CD14-positive monocyte (primary cell): ENCODE measurements around the gene APOA1. TPM values are rescaled to one million over a fixed set of nuclear protein-coding genes. Genes with fewer than 3 reads are reported as not detected.

Experiments used
- DNase-seq, 3 donors: peaks; one replicate each; pipeline ENCODE4 v3.0.0-alpha.2; 2011 to 2022
- H2AFZ ChIP-seq: 2 replicates; pipeline ENCODE4 v1.6.0; 2012; ENCODE audit warnings: mild to moderate bottlenecking, low read depth, low read length, inconsistent platforms; ENCODE audit not compliant: insufficient read depth, poor library complexity, severe bottlenecking
- H3K27ac ChIP-seq, 2 donors: 1 replicate in 1 of 2; 2 replicates in 1 of 2; pipeline ENCODE4 v1.5.1; 2012 to 2013; ENCODE audit warnings: low read length in 2 of 2, control low read depth in 1 of 2, inconsistent platforms in 1 of 2, low read depth in 1 of 2, mild to moderate bottlenecking in 1 of 2
- H3K27me3 ChIP-seq, 2 donors: one replicate each; pipeline versions ENCODE4 v1.6.0 to v1.6.1; 2011 to 2013; ENCODE audit warnings: low read length in 2 of 2; ENCODE audit not compliant: control insufficient read depth in 2 of 2, insufficient read depth in 2 of 2
- H3K36me3 ChIP-seq, 2 donors: replicated peaks in 1 of 2; 1 replicate in 1 of 2; 2 replicates in 1 of 2; pipeline versions ENCODE4 v1.5.1 to v1.6.1; 2012 to 2013; ENCODE audit warnings: low read length in 2 of 2, control low read depth in 1 of 2, inconsistent platforms in 1 of 2, mild to moderate bottlenecking in 1 of 2; ENCODE audit not compliant: insufficient read depth in 2 of 2, control insufficient read depth in 1 of 2
- H3K4me1 ChIP-seq, 2 donors: 1 replicate in 1 of 2; 2 replicates in 1 of 2; pipeline versions ENCODE4 v1.5.1 to v1.6.1; 2012 to 2013; ENCODE audit warnings: low read length in 2 of 2, control low read depth in 1 of 2, inconsistent platforms in 1 of 2, mild to moderate bottlenecking in 1 of 2, moderate library complexity in 1 of 2; ENCODE audit not compliant: insufficient read depth in 2 of 2, control insufficient read depth in 1 of 2
- H3K4me2 ChIP-seq: replicated peaks from 2 replicates; pipeline ENCODE3; 2012; ENCODE audit warnings: low read length, moderate library complexity, mild to moderate bottlenecking; ENCODE audit not compliant: poor library complexity, severe bottlenecking; ENCODE audit errors: extremely low read depth
- H3K4me3 ChIP-seq, 3 experiments: fragments of 200-600 bp in 1 of 3; sonication (generic) in 1 of 3; replicated peaks in 1 of 3; 1 replicate in 2 of 3; 2 replicates in 1 of 3; pipeline ENCODE4 v1.5.1; 2011 to 2013; ENCODE audit warnings: low read length in 3 of 3, mild to moderate bottlenecking in 3 of 3, control low read depth in 2 of 3, low read depth in 2 of 3, inconsistent platforms in 1 of 3, moderate library complexity in 1 of 3
- H3K79me2 ChIP-seq: 2 replicates; pipeline ENCODE4 v1.6.0; 2012; ENCODE audit warnings: mild to moderate bottlenecking, control low read depth, inconsistent platforms, low read length, moderate library complexity; ENCODE audit not compliant: insufficient read depth
- H3K9ac ChIP-seq: 2 replicates; pipeline ENCODE4 v1.6.0; 2017; ENCODE audit warnings: low read length, mild to moderate bottlenecking; ENCODE audit not compliant: insufficient read depth, poor library complexity, severe bottlenecking
- H3K9me3 ChIP-seq, 2 donors: replicated peaks in 1 of 2; 1 replicate in 1 of 2; 2 replicates in 1 of 2; pipeline versions ENCODE4 v1.5.1 to v1.6.1; 2012 to 2013; ENCODE audit warnings: low read length in 2 of 2, control low read depth in 1 of 2; ENCODE audit not compliant: control insufficient read depth in 1 of 2, insufficient read depth in 1 of 2
- H4K20me1 ChIP-seq: 2 replicates; pipeline ENCODE4 v1.6.0; 2012; ENCODE audit warnings: mild to moderate bottlenecking, low read length, control low read depth, moderate library complexity; ENCODE audit not compliant: insufficient read depth
- H3K27ac Mint-ChIP-seq, 7 donors: one replicate each; pipeline ENCODE4 v1.8.0; 2020; ENCODE audit warnings: mild to moderate bottlenecking in 7 of 7, mixed read lengths in 7 of 7, moderate library complexity in 6 of 7, inconsistent platforms in 2 of 7
- H3K27me3 Mint-ChIP-seq, 3 donors: one replicate each; pipeline ENCODE4 v1.8.0; 2021 to 2022; ENCODE audit warnings: low read depth in 3 of 3, mild to moderate bottlenecking in 3 of 3, mixed read lengths in 3 of 3, moderate library complexity in 3 of 3, inconsistent platforms in 1 of 3
- H3K36me3 Mint-ChIP-seq, 2 donors: one replicate each; pipeline ENCODE4 v1.8.0; 2020; ENCODE audit warnings: mixed read lengths in 2 of 2, inconsistent platforms in 1 of 2, mild to moderate bottlenecking in 1 of 2
- H3K4me1 Mint-ChIP-seq: one replicate; pipeline ENCODE4 v1.8.0; 2020; ENCODE audit warnings: mild to moderate bottlenecking, mixed read lengths
- H3K4me3 Mint-ChIP-seq, 2 donors: one replicate each; pipeline ENCODE4 v1.8.0; 2020; ENCODE audit warnings: mild to moderate bottlenecking in 2 of 2, mixed read lengths in 2 of 2, moderate library complexity in 1 of 2
- H3K9me3 Mint-ChIP-seq, 7 donors: one replicate each; pipeline ENCODE4 v1.8.0; 2020 to 2022; ENCODE audit warnings: mixed read lengths in 7 of 7, mild to moderate bottlenecking in 6 of 7, moderate library complexity in 6 of 7, inconsistent platforms in 2 of 7
- WGBS: methylation state at CpG from one replicate; pipeline ENCODE4 v1.1.5; 2013; ENCODE audit warnings: missing lambda C conversion rate; ENCODE audit not compliant: insufficient coverage; 5-methylcytosine and 5-hydroxymethylcytosine counted together
- intact Hi-C, 2 donors: fragments of 100-400 bp; cut with micrococcal nuclease; formaldehyde crosslinking; loops; one replicate each; pipeline versions ENCODE4 v1.15.0 to v1.15.1; 2023
- polyA plus RNA-seq, 3 donors: library from polyadenylated mRNA; depleted of rRNA in 1 of 3; unstranded in 2 of 3; stranded (reverse) in 1 of 3; fragments of 300-500 nt in 2 of 3; fragments of >200 nt in 1 of 3; fragmentation: Illumina TruSeq in 2 of 3; gene quantifications; 1 replicate in 2 of 3; 2 replicates in 1 of 3; pipeline ENCODE4 v1.2.3, GENCODE V29; 2012 to 2021
- TF ChIP-seq, protein P1 (sequence below): fragments of 200-600 bp; IDR thresholded peaks from one replicate; pipeline ENCODE4 v1.8.0; 2022; ENCODE audit warnings: antibody characterized with exemption, mild to moderate bottlenecking

The APOA1 gene
- polyA plus RNA-seq, 3 donors: 0.29 TPM; not detected in 2

DNA sequence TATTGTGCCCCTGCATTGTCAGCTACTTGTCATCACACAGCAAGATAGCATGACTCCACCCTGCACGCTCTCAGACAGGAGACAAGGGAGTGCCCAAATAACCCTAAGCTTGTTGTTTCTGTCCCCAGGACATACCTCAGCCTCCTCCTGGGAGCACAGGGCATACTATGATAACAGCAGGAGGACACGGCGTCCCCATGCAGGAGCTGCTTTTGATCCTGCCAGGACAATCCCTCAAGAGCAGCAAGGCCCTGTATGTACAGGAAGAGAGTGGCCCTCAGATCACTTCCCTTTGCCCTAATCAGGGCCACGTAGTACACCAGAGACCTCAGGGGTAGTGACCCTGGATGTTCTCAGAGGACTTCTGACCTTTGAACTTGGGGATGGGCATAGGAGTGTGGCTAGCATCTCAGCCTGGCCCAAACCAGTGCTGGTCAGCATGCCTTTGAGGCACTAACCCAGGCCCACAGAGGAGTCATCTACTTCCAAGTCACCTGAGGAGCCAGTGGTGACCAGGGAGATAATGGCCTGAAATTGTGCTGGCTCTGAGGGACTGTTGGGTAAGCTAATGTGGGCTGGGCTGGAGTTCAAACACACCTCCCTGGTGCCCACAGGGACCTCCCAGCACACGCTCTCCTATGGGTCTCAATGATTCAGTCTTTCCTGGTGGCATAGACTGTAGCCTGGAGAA, 23.5 kb downstream of the APOA1 start:
- Mint-ChIP-seq H3K4me1 (peaks cover 13% of the 10 kb centered on the region), H3K27me3 (peaks cover 0 to 6% (median 0%) of the 10 kb centered on the region in 3 donors), H3K4me3 (no peak overlapping the region), H3K27ac (no peak overlapping the region), H3K9me3 (peaks cover 0 to 4% (median 0%) of the 10 kb centered on the region in 7 donors), H3K36me3 (no peaks in the 10 kb centered on the region)
- intact Hi-C loops: no loop called here
- no peak overlapping the region for H3K4me2 ChIP-seq
- 82% methylated on average over 4 of the region's 5 CpGs for WGBS
- peak overlapping the region; percentile 30 for H2AFZ ChIP-seq
- H3K4me3 ChIP-seq: no peak overlapping the region
- H3K27me3 ChIP-seq: no peaks in the 10 kb centered on the region
- H3K27ac ChIP-seq: no peak overlapping the region
- no peaks in the 10 kb centered on the region for H3K79me2 ChIP-seq
- no peak overlapping the region for H3K9ac ChIP-seq
- H3K4me1 ChIP-seq: no peaks in the 10 kb centered on the region
- H3K9me3 ChIP-seq: no peaks in the 10 kb centered on the region
- DNase-seq: no peak
- no peaks in the 10 kb centered on the region for H4K20me1 ChIP-seq
- TF ChIP-seq, protein P1, sequence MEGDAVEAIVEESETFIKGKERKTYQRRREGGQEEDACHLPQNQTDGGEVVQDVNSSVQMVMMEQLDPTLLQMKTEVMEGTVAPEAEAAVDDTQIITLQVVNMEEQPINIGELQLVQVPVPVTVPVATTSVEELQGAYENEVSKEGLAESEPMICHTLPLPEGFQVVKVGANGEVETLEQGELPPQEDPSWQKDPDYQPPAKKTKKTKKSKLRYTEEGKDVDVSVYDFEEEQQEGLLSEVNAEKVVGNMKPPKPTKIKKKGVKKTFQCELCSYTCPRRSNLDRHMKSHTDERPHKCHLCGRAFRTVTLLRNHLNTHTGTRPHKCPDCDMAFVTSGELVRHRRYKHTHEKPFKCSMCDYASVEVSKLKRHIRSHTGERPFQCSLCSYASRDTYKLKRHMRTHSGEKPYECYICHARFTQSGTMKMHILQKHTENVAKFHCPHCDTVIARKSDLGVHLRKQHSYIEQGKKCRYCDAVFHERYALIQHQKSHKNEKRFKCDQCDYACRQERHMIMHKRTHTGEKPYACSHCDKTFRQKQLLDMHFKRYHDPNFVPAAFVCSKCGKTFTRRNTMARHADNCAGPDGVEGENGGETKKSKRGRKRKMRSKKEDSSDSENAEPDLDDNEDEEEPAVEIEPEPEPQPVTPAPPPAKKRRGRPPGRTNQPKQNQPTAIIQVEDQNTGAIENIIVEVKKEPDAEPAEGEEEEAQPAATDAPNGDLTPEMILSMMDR: no peak
- no peaks in the 10 kb centered on the region for H3K36me3 ChIP-seq

DNA sequence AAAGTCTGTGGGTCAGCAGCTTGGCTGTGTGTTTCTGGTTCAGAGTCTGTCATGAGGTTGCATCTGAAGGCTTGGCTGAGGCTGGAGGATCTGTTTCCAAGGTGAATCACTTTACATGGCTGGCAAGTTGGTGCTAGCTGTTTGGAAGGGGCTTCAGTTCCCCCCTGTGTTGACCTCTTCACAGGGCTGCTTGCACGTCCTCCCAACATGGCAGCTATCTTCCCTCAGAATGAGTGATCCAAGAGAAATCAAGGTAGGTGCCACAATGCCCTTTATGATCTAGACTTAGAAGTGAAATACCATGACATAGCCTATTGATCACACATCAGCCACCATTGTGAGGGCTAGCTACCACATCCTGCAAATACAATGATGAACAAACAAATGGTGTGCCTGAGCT, 24.3 kb downstream of the APOA1 start:
- intact Hi-C loops: no loop called here
- H3K9me3 Mint-ChIP-seq: peaks cover 0 to 4% (median 0%) of the 10 kb centered on the region in 7 donors

More for the DNA sequence above, 24.3 kb downstream of the APOA1 start:
- Histone ChIP-seq H3K79me2 (no peaks in the 10 kb centered on the region), H3K27ac (no peak overlapping the region), H4K20me1 (no peaks in the 10 kb centered on the region), H2AFZ (no peak overlapping the region), H3K27me3 (no peaks in the 10 kb centered on the region), H3K4me3 (no peak overlapping the region), H3K4me2 (no peak overlapping the region), H3K36me3 (no peaks in the 10 kb centered on the region), H3K9ac (no peak overlapping the region), H3K9me3 (no peaks in the 10 kb centered on the region), H3K4me1 (no peaks in the 10 kb centered on the region)
- no peak overlapping the region for H3K4me3 Mint-ChIP-seq
- H3K27me3 Mint-ChIP-seq: peaks cover 0 to 6% (median 2%) of the 10 kb centered on the region in 3 donors
- 100% methylated on average over 1 of the region's 1 CpG for whole genome bisulfite sequencing
- DNase-seq: no peak
- H3K36me3 Mint-ChIP-seq: no peaks in the 10 kb centered on the region
- H3K4me1 Mint-ChIP-seq: peaks cover 13% of the 10 kb centered on the region
- TF ChIP-seq, protein P1: no peak
- H3K27ac Mint-ChIP-seq: no peak overlapping the region
